GM12872 (cell line): ENCODE data around the gene PEPD.

Source experiments
- CTCF ChIP-seq: IDR thresholded peaks from 3 replicates; pipeline ENCODE4 v1.5.1; 2011; ENCODE audit warnings: low read depth, mild to moderate bottlenecking, low read length, moderate library complexity; ENCODE audit not compliant: insufficient read depth

The PEPD gene

GRCh38 chr19:33558856-33559255, 37.3 kb upstream of the PEPD start:
- no peak for TF ChIP-seq CTCF

- no peak for TF ChIP-seq CTCF
These were observed 36.6 kb upstream of the PEPD start for GRCh38 chr19:33558151-33558550.

- TF ChIP-seq CTCF = no peak
These were observed 36.1 kb upstream of the PEPD start for GRCh38 chr19:33557720-33558119.

GRCh38 chr19:33557196-33557595, 35.6 kb upstream of the PEPD start:
- TF ChIP-seq CTCF = no peak

GRCh38 chr19:33556261-33556660, 34.7 kb upstream of the PEPD start:
- TF ChIP-seq CTCF = no peak

- no peak for TF ChIP-seq CTCF
These were observed 33.2 kb upstream of the PEPD start for GRCh38 chr19:33554821-33555220.

- no peak for TF ChIP-seq CTCF
These were observed 32.8 kb upstream of the PEPD start for GRCh38 chr19:33554391-33554790.
